GM18517 (cell line): Measurements from ENCODE around the gene RBMXL3.
"Not testable (repeated sequence)": the region's sequence is repeated elsewhere in the genome, so short reads cannot be mapped to it uniquely, and the experiment has no call there.

Experiments used
- ATAC-seq: cut with Tn5 transposase; IDR thresholded peaks from one replicate; pipeline ENCODE4 v1.9.1; 2021; ENCODE audit warnings: mild to moderate bottlenecking, moderate library complexity; ENCODE audit not compliant: unreplicated experiment

The RBMXL3 gene

DNA sequence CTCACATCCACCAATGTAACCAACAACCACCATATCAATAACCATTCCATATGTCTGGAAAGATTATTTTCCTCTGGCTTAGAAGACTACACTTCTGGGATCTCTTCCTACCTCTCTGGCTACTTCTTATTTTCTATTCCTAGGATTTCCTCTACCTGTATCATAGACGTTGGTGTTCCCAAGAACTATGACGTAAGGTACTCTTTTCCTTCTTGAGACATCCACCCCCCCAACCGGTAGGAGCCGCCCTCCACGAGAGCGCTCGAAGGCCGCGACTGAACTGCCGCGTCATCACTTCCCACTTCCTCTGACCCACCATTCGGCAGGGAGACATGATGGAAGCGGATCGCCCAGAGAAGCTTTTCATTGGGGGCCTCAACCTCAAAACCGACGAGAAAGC lies at the start of gene RBMXL3:
Gene RBMXL3, plus strand, starts transcription at position 301 of the 400 bp plus-strand sequence. Its CDS starts 32 bp downstream, at position 333.
- no peak for ATAC-seq

DNA sequence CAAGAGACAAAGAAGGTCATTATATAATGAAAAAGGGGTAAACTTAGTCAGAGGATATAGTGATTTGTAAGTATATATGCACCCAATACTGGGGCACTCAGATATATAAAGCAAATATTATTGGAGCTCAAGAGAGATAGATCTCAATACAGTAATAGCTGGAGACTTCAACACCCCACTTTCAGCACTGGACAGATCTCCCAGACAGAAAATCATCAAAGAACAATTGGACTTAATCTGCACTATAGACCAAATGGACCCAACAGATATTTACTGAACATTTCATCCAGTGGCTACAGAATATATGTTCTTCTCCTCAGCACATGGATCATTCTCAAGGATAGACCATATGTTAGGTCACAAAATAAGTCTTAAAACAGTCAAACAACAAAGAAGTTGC lies 47.2 kb upstream of the RBMXL3 start:
- ATAC-seq, result no peak

DNA sequence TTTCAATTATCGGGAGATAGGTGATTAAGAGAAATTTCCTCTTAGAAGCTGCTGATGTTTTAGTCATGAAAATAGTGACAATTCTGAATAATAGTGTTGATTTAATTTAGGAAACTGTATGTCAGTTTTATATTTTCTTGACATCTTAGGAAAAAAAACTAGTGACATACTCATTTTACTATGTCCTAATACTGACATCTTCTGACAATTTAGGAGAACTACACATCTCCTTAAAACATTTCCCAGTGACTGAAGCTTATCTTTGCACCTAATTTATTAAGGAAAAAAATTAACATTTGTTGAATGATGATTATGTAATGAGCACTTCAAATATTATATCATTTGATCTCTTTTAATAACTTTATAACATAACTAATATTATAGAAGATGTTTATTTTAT lies 42.0 kb upstream of the RBMXL3 start:
- ATAC-seq, result no peak

DNA sequence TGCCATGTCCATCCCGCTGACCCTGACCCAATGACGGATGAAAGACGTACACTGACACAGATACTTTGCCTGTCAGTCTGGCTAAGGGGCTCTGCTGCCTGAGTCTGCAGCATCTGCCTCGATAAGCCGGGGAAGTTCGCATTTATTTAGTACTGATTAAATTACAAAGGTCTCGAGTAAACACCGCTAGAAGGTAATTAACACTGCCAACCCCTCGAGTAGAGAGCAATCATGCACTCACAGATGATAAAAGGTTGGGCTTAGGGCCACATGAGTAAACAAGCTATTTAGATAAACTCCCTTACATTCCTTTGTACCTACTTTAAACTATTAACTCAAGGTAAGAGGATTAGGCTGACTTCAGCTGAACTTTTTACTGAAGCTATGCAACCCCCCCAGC lies 16.0 kb upstream of the RBMXL3 start:
- ATAC-seq, result no peak

DNA sequence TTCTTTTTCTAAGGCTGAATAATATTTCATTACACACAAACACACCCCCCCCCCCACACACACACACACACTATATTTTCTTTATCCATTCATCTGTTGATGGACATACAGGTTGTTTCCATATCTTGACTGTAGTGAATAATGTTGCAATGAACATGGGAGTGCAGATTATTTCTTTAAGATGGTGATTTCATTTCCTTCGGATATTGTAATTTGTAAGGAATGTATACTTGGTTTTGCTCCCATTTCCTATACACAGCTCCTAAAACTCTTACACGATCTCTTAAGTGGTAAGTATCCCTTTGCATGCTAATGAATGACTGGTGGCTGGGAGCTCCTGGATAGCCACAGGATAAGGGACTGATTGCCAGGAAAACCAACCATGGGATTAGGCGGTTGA lies 14.7 kb upstream of the RBMXL3 start:
- ATAC-seq, result no peak

DNA sequence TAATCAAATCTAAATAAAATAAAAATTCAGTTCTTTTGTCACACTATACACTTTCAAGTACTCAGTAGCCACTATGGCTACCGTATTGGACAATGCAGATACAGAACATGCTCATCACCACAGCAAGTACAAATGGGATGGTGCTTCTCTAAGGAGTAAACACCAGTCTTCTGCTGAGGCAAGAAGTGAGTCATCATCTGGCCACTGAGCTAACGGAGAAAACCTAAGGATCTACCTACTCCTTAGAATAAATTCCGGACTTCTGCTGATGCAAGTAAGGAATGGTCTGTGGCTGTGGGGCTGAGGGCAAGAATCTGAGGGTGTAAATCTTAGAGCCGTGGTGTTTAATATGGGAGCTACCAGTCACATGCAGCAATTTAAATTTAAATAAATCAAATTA lies 11.3 kb upstream of the RBMXL3 start:
- ATAC-seq, result no peak

DNA sequence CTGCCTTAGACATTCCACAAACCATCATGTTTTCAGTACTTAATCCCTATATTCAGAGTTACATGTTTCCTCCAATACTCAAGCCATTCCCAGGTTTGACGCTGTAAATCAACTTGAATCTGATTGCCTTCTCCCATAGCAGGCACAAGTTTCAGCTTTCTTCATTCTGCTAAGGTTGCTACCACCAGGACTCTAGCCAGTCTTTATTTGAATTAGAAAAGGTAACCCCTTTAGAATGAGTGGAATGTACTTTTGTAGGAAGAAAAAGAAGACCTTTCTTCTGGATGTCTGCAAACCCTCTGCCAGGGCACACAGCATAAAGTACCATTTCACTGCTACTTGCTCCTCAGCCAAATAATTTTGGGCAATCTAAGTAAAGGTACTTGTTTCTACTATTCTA lies 10.7 kb upstream of the RBMXL3 start:
- ATAC-seq, result no peak

DNA sequence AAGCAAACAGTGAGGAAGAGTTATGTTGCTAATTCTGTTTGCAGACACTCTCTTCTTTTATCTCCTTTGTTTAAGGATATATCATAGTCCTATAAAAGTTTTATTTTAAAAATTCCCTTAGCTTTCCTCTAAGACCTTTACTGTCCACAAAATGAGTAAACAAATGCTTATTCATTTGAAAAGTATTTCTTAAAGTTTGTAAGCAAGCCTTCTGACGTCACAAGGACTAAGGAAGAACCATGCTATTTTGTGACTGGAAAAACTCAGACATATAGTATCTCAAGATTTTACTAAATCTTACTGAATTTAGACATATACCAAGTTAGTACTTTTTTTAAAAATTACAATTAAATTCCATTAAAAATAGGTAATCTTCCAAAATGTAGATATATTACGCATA lies 5.2 kb upstream of the RBMXL3 start:
- ATAC-seq, result no peak

DNA sequence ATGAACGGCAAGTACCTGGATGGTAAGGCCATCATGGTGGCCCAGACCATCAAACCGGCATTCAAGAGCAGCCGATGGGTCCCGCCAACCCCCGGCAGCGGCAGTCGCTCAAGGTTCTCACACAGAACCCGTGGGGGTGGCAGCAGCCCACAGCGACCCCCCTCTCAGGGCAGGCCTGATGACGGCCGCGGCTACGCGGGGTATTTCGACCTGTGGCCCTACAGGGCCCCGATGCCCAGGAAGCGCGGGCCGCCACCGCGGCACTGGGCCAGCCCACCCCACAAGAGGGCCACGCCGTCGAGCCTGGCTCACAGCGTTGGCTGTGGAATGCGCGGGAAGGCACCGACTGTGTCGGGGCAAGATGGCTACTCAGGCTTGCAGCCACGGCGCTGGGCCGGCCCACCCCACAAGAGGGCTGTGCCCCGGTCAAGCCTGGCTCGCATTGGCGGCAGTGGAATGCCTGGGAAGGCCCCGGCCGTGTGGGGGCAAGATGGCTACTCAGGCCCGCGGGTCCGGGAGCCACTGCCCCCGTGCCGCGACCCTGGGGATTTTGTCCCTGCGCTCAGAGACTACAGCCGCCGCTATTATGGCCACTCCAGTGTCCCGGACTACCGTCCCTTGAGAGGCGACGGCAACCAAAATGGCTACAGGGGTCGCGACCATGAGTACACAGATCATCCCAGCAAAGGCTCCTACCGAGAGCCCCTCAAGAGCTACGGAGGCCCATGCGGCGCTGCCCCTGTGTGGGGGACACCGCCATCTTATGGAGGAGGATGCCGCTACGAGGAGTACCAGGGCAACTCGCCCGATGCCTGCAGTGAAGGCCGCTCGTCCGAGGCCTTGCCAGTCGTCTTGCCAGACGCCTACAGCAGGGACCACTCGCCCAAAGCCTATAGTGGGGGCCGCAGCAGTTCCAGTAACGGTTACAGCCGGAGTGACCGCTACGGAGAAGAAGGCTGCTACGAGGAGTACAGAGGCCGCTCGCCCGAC lies 731 bp downstream of the RBMXL3 start:
- ATAC-seq, result no peak

DNA sequence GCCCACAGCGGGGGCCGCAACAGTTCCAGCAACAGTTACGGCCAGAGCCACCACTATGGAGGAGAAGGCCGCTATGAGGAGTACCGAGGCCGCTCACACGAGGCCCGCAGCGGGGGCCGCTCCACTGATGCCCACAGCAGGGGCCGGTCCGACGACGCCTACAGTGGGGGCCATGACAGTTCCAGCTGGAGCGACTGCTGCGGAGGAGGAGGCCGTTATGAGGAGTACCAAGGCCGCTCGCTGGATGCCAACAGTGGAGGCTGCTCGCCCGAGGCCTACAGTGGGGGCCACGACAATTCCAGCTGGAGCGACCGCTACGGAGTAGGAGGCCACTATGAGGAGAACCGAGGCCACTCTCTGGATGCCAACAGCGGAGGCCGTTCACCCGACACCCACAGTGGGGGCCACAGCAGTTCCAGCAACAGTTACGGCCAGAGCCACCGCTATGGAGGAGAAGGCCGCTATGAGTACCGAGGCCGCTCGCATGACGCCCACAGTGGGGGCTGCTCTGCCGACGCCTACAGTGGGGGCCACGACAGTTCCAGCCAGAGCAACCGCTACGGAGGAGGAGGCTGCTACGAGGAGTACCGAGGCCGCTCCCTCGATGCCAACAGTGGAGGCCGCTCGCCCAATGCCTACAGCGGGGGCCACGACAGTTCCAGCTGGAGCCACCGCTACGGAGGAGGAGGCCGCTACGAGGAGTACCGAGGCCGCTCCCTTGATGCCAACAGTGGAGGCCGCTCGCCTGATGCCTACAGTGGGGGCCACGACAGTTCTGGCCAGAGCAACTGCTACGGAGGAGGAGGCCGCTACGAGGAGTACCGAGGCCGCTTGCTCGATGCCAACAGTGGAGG lies 1.7 kb downstream of the RBMXL3 start:
- ATAC-seq, result no peak

DNA sequence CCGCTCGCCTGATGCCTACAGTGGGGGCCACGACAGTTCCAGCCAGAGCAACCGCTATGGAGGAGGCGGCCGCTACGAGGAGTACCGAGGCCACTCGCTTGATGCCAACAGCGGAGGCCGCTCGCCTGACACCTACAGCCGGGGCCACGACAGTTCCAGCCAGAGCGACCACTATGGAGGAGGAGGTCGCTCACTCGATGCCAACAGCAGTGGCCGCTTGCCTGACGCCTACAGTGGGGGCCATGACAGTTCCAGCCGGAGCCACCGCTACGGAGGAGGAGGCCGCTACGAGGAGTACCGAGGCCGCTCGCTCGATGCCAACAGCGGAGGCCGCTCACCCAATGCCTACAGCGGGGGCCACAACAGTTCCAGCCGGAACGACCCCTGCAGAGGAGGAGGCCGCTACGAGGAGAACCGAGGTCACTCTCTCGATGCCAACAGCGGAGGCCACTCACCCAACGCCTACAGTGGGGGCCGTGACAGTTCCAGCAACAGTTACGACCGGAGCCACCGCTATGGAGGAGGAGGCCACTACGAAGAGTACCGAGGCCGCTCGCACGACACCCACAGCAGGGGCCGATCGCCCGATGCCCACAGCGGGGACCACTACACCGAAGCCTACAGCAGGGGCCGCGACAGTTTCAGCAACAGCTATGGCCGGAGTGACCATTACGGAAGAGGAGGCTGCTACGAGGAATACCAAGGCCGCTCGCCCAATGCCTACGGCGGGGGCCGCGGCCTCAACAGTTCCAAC lies 2.5 kb downstream of the RBMXL3 start:
- ATAC-seq, result no peak

DNA sequence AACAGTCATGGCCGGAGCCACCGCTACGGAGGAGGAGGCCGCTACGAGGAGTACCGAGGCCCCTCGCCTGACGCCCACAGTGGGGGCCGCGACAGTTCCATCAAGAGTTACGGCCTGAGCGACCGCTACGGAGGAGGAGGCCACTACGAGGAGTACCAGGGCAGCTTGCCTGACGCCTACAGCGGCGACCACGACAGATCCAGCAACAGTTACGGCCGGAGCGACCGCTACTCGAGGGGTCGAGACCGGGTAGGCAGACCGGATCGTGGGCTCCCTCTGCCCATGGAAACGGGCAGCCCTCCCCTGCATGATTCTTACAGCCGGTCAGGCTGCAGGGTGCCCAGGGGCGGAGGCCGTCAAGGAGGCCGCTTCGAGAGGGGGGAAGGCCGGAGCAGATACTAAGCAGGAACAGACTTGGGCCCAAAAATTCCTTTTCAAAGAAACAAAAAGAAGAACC lies 3.1 kb downstream of the RBMXL3 start:
- no peak for ATAC-seq

DNA sequence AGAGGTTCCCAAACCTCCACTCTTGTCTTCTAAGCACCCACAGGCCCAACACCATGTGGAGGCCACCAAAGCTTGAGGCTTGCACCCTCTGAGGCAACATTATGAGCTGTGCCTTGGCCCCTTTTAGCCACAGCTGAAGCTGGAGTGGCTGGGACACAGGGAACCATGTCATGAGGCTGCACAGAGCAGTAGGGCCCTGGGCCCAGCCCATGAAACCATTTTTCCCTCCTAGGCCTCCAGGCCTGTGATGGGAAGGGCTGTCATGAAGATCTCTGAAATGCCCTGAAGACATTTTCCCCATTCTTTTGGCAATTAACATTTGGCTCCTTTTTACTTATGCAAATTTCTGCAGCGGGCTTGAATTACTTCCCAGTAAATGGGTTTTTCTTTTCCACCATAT lies 14.8 kb downstream of the RBMXL3 start:
- ATAC-seq, result no peak

DNA sequence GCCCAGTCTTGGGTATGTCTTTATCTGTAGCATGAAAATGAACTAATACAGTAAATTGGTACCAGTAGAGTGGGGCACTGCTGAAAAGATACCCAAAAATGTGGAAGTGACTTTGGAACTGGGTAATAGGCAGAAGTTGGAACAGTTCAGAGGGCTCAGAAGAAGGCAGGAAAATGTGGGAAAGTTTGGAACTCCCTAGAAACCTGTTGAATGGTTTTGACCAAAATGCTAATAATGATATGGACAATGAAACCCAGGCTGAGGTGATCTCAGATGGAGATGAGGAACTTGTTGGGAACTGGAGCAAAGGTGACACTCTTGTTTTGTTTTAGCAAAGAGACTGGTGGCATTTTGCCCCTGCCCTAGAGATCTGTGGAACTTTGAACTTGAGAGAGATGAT lies 20.3 kb downstream of the RBMXL3 start:
- not testable (repeated sequence) for ATAC-seq

DNA sequence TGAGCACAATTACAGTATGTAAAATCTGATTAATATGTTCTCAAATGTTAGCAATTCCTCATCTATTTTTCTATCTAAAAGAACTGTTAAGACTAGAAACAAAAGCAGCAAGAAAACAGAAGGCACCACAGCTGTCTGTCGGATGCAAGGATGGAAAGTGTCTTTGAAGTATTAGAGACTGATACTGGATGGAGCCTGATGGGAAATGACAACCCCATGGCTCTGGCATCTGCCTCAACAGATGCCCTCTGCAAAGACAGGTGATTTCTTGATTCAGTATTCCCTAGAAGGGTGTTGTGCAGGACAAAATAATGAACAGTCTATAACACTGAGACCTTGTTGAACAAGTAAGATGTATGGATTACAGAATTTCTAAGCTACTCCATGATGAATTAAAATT lies 24.9 kb downstream of the RBMXL3 start:
- ATAC-seq, result no peak

DNA sequence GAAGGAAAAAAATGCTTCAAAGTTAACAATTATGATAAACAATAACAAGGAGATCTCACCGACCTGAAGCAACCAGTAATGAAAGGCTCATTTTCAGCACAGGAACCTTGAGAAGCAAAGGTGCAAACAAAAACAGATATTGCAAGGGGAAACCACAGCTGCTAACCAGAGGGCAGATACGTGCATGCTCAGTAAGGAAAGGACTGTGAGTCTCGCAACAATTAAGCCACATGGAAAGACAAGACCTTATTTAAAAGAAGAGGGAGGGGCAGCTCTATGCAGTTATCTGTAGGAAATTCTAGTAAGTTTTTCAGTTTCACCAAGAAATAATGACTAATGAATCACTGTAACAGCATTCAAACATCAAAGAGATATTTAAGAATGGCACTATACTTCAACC lies 25.4 kb downstream of the RBMXL3 start:
- ATAC-seq, result no peak

DNA sequence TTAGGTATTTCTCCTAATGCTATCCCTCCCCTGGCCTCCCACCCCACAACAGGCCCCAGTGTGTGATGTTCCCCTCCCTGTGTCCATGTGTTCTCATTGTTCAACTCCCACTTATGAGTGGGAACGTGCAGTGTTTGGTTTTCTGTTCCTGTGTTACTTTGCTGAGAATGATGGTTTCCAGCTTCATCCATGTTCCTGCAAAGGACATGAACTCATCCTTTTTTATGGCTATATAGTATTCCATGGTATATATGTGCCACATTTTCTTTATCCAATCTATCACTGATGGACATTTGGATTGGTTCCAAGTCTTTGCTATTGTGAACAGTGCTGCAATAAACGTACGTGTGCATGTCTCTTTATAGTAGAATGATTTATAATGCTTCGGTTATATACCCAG lies 28.1 kb downstream of the RBMXL3 start:
- not testable (repeated sequence) for ATAC-seq

DNA sequence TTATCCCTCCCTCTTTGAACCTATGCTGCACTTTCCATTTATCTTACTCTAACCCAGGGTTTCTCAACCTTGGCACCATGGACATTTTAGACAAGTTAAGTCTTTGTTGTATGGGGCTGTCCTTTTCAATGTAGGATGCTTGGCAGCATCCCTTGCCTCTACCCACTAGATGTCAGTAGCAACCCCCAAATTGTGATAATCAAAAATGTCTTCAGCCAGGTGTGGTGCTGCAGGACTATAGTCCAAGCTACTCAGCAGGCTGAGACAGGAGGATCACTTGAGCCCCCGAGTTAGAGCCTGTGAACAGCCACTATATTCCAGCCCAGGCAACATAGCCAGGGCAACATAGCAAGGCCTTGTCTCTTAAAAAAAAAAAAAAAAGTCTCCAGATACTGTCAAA lies 37.7 kb downstream of the RBMXL3 start:
- ATAC-seq, result no peak

DNA sequence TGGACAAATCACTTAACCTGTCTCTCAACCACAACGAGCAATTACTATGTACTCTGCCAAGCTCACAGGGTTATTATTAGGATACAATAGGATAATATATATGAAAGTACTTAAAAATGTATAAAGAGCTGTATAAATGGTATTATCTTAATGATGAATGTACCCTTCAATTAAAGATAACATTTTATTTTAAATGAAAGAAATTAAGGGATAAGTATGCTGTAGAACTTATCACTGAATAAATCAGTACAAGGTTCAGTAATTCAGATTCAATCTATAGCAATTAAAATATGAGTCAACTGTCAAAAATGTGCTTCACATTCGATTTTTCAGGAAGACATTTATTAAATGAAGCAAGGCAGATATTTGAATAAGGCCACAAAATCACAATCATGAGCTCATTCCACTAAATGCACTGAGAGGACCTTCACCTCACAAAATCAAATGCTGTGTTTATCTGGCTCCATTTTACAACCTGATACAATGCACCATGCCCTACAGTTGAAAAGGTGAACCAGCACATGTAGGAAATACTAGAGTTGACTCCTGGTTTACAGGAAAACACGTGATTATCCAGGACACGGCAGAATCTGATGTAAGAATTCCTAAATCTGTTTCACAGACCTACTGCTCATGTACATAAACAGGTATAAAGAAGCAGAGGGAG lies 40.3 kb downstream of the RBMXL3 start:
- no peak for ATAC-seq

DNA sequence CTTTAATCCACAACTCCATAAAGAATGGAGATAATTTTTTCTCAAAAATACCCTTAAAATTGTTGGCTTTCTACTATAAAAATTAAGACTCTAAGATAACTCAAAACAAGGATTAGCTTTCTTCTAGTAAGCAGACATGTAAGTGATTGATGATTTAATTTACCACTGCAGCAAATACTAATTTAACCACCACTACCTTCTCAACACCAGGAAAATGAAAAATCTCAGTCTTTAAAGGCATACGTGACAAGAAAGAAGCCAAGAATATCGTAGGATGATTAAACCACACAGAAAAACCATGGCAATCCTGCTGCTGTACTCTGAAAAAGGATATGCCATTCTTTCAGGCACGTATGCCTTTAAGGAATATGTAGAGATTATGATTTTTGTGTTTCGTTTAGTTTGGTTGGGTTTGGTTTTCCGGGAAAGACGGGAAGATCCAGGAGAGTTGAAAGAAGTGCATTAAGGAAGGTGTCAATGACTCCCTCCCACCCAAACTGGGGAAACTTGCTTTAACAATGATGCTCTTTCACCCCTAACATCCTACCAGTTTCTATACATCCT lies 43.8 kb downstream of the RBMXL3 start:
- ATAC-seq, result no peak
